SKM-1 (cell line): Measurements from ENCODE around the gene ILK.

ENCODE experiments used
- DNase-seq: peaks from one replicate; lab custom pipeline; 2025; ENCODE audit not compliant: unreplicated experiment; lab: John Stamatoyannopoulos, UW

Gene ILK

DNA sequence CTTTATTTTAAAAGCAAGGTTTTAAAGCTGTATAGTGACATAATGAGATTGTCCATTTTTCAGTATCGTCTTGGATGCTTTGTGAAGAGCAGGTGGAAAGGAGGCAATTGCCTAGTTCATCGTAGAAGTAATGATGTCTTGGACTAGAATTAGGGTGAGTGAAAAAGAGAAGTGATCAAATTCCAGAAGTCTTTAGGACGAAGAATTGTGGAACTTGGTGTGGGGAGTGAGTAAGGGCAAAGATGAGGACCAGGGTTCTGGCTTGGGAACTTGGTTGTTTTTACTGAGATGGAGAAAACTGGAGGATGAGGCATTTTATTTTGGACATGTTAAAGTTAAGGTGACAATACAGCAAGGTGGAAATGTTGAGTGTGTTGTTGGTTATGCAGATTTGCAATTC is 1.2 kb downstream of the ILK start:
- DNase-seq, result no peak

DNA sequence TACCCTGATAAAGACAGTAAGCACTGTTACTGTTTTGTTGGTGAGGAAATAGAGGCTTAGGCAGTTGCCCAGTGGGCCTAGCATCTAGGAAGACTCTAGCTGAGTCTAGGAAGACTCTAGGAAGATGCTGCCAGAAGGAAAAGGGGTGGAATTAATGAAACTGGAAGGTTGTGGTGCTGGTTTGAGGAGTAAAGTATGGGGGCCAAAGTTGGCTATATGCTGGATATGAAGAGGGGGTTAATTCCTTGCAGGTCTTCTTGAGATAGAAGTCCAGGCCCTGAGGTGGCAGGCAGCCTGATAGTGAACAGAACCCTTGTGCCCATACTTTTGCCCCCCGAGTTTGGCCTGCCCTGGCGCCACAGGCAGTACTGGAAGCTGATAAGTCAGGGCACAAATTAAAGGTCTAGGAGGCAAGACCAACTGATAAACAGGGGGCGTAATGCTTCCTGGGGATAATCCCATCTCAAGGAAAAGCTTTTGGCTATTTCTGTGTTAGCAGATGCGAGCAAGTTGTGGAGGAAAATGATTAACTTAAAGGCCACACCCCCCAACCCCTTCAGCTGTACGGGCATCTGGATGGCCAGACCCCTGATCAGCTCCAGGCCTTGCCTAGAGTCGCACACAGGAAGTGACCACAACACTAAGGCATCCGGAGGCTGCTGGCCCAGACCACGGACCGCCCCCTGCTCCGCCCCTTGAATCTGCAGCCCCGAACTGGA is 3.1 kb downstream of the ILK start:
- peak; percentile 4 for DNase-seq

DNA sequence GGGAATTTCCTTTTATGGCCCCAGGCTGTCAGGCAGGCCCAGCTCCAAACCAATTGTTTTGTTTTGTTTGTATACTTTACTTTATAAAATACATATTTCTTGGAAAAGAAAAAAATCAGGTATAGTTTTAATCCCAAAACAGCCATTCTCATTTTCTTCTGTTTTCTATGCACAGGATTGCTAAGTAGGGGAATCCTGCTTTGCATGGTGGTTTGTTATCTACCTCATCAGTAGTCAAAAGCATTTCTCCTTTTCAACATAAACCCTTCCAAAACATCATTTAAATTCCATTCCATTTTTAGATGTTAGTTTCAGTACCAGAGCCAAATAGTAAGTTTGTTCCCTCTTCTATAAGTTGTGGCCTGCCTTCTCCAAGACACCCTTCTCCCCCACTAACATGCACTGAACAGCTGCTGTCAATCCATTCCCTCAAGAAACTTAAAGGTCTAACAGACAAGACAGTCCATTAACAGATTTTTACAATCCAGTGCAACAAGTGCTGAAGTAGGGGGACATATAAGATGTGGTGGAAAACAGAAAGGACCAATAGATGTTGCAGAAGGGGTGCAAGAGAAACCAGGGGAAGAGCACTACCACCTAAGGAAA is 3.7 kb downstream of the ILK start:
- DNase-seq, result no peak

DNA sequence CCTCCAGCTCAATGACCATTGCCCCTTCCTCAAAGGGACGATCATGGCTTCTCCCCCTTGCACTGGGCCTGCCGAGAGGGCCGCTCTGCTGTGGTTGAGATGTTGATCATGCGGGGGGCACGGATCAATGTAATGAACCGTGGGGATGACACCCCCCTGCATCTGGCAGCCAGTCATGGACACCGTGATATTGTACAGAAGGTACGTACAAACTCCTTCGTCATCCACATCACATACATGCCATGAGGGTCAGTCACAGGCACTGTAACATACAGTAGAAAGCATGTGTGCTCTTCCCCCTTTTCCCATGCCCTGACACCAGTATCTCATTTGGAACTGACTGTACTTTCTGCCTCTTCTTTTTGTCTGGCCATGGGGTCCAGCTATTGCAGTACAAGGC is 4.4 kb downstream of the ILK start:
- DNase-seq, result no peak

DNA sequence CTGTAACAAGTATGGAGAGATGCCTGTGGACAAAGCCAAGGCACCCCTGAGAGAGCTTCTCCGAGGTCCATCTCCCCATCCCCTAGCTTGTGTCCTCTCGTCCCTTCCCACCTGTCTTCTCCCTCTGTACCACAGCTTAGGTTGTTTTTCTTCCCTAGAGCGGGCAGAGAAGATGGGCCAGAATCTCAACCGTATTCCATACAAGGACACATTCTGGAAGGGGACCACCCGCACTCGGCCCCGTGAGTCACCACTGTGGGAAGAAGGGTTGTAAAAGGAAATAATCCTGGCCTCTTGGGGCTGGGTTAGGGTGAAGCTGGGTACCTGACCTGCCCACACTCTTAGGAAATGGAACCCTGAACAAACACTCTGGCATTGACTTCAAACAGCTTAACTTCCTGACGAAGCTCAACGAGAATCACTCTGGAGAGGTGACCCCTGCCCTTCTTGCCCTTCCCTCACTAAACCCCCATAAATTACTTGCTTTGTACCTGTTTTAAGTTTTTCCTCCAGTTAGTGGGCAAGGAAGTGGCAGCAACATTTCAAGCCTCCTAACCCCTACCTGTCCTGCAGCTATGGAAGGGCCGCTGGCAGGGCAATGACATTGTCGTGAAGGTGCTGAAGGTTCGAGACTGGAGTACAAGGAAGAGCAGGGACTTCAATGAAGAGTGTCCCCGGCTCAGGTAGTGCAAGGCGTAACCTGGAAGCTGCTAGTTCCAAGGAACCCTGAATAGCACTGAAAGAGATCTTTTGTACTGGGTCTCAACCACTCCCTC is 5.3 kb downstream of the ILK start:
- DNase-seq, result no peak

DNA sequence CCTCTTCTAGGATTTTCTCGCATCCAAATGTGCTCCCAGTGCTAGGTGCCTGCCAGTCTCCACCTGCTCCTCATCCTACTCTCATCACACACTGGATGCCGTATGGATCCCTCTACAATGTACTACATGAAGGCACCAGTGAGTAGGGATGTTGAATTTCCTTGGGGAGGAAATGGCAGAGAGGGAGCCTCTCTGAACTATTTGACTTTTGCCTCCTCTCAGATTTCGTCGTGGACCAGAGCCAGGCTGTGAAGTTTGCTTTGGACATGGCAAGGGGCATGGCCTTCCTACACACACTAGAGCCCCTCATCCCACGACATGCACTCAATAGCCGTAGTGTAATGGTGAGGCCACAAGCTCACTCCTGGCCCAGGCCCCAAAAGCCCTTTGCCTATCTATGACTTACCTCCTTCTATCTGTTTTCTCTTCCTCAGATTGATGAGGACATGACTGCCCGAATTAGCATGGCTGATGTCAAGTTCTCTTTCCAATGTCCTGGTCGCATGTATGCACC is 6.0 kb downstream of the ILK start:
- DNase-seq, result no peak

DNA sequence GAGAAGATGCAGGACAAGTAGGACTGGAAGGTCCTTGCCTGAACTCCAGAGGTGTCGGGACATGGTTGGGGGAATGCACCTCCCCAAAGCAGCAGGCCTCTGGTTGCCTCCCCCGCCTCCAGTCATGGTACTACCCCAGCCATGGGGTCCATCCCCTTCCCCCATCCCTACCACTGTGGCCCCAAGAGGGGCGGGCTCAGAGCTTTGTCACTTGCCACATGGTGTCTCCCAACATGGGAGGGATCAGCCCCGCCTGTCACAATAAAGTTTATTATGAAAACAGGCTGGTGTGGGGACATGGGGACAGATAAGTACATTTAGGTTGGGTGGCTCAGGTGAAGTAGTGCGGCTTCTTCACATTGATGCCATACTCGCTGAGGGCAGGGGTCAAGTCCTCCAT is 7.0 kb downstream of the ILK start:
- no peak for DNase-seq

DNA sequence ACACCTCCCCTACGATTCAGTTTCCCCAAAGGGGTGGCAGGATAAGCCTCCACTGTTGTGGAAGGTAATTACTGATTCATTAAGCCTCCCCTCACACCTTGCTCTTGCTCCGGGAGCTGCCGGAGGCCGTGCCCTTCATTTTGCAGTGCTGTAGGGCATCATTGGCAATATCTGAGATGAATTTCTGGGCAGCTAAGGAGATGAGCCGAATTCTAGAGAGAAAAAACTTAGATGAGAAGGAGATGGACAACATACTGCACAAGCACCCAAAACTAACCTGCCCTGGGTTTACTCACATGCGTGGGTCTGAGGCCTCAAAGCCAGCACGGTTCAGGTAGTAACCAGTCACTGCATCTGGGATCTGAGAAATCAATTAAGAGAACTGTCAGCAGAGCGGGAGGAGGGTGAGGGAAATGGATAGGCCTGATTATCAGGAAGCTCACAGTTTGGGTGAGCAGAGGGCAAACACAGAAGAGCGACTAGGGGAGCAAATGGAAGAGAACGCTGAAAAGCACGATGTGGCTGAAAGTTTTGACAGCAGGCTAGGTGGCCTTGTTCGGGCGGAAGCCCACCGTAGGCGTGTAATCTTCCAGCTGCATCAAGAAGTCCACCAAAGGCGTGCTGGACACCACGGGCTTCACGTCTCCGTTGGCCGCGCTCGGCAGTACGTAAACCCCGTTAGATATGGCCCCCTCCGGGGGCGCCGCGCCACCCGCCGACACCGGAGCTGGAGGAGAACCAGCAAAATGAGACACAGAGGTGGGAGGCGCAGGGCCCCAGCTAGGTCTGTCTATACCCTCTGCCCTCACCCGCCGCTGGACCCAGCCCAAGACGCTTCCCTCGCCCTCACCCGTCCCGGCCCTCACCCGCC is 7.8 kb downstream of the ILK start:
- no peak for DNase-seq

DNA sequence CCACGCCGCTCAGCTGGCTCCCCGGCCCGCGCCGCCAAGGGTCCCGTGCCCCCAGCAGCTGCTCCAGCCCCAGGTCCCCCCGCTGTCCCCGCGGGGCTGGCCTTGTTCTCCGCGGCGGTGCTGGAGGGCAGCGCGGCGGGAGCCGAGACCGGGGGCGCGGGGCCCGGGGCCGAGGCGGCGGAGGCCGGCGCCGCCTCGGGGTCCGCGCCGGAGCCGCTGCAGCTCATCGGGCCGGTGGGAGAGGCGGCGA is 8.3 kb downstream of the ILK start:
- no peak for DNase-seq

DNA sequence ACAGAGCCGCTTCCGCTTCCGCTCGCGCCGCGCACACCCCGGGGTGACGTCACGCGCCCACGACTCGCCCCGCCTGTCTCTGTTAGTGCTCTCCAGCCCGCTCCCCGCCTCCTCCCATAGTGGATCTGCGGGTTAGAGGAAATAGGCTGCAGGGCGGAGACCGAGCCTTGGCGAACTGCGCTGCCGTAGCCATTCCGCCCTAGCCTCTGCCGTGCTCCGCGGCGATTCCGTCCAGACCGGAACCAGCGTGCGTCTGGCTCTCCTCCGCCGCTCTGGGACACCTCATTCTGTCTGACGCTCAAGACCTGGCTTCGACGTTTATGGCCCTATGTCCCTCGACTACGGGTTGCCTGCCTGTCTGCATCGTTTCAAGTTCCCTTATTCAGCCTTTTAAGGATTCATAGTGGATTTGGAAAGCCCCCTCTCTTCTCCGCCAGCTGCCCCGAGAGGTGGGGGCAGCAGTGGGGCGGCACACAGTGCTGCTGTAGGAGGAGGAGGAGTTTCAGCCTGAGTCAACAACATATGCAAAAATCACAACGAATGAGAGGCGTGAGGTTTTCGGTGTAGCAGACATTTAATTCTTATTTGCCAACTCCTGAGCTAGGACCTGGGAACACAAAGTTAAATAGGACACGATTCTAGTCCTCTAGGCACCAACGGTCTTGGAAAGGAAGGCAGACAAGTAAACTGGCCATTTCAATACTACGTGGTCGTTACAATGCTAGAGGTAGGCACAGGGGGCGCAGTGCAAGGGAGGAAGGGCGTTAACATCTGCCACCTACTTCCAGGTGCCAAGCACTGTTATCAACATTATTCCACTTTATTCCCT is 8.9 kb downstream of the ILK start, which contains the start of gene TAF10:
Gene TAF10, minus strand, starts transcription at position 4 of the 829 bp plus-strand sequence. CDS start 27 bp downstream, outside the sequence.
- peak; percentile 87 for DNase-seq

DNA sequence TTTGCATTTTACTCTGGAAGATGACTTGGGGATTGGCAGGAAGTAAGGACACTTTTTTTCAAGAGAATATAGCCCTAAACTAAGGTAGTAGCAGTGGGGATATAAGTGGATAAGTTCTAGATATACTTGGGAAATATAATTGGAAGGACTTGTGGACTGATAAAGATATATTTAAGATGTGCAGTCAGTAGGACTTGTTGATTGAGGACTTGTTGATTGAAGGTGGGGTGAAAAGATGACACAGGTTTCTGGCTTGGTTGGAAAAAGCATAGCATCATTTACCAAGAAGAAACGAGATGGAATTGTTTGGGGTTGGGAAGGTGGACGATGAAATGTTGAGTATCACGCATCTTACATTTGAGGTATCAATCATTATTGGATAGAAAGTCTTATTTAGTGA is 9.9 kb downstream of the ILK start:
- DNase-seq, result no peak

DNA sequence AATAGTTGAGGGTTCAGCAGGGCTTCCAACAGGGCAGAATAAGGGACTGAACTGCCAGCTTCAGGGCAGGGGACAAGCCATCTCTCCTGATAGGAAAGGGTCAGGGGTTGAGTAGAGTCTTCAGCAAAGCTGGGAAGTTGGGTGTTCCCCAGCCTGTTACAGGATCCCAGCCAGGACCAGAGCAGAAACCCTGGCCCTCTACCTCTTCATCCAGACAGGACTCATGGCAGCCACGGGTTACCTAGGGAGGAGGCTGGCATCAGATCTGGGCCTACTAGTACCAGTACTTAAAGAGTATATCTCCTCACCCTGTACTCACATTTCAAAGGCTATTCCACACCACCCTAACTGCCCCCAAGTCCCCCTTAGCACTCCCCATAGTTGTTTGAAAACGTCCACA is 10.9 kb downstream of the ILK start:
- no peak for DNase-seq

DNA sequence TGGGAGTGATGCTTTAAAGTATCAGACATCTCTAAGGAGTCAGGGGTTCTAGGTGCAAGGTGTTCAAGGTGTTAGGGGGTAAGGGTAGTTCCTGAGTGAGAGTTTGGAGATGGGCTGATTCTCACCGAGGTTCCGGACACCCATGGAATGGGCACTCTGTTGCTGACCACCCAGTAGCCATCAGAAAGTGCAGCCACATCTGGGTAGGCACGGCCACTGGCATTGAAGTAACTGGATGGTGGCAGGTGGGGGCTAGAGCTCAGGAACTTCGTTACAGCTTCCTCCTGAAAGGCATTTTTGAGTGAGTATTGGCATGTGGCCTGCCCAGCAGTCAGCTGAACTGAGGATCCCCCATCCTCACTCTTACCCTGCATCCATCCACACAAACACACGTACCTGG is 11.5 kb downstream of the ILK start:
- no peak for DNase-seq

DNA sequence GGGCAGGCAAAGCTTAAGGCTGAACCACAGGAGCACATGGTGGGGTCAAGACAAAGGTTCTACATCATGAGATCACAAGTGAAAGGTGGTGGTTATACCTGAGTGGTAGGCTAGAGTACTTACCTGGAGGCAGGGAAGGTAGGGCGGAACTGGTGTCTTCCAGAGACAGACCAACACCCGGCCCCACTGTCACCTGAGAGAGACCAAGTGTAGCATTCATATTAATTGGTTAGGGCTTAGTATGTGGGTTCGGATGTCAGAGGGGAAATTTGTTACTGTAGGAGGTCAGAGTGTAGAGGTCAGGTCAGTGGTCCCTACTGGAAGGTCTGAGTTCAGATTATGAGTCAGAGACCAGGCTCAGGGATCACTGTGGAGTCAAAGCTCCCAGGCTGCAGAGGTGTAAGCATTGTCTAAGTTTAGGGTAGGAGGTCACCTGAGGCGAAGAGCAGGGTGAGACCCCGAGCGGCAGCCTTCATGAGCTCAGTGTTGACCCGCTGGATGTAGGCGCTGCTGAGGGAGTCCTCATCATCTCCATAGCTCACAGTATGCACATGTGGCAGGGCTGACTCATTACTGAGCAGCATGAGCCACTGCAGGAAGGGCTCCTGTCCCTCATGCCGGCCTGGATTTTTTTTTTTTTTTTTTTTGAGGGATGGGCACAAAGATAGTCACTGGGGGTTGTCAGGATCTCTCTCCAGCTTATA is 12.5 kb downstream of the ILK start:
- no peak for DNase-seq

DNA sequence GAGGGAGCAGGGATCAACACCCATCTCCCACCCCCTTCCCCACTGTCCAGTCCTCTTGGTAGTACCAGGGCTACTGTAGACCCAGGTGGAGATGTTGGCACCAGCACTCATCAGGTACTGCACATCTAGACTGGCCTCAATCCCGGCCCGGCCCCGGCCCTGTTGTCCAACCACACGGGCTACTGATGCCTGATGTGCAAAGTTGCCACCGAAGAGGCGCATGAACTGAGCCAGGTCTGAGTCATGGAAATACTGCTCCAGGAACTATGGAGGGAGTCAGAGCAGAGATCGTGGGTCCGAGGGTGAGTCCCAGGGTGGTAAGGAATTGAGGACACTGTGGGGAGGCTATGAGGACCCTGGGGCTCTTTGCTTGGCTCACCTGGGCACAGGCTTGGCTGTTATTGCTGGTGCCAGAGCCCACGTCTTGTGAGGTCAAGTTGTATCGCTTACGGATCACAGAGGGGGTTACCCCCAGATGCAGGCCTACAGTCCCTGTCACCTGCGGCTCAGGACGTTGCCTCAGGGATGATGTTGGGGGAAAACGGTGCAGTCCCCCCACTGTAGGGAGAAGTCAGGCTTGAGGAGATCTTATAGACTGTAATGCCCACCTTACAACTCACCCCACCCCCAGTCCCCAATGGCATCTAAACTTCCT is 13.1 kb downstream of the ILK start:
- DNase-seq, result no peak

DNA sequence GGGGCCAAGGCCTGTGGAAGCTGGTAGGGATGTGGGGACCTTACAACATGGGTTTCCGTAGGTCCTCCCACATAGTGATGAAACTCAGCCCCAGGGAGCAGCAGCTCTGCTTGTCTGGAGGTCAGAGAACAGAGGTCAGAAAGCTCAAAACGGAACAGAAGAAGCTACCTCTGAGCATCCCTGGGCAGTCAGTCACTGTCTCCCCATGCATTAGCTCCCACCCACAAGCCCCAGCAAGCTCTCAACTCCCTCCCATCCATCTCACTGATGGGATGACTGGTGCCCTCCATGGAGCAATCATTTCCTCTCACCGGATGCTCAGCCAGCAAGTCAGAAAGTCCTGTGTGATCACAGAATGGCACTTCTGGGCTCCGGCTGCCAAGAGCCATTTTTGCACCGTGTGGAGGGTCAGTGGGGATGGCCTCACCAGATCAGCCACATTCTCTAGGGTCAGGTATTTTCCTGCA is 13.8 kb downstream of the ILK start:
- no peak for DNase-seq

DNA sequence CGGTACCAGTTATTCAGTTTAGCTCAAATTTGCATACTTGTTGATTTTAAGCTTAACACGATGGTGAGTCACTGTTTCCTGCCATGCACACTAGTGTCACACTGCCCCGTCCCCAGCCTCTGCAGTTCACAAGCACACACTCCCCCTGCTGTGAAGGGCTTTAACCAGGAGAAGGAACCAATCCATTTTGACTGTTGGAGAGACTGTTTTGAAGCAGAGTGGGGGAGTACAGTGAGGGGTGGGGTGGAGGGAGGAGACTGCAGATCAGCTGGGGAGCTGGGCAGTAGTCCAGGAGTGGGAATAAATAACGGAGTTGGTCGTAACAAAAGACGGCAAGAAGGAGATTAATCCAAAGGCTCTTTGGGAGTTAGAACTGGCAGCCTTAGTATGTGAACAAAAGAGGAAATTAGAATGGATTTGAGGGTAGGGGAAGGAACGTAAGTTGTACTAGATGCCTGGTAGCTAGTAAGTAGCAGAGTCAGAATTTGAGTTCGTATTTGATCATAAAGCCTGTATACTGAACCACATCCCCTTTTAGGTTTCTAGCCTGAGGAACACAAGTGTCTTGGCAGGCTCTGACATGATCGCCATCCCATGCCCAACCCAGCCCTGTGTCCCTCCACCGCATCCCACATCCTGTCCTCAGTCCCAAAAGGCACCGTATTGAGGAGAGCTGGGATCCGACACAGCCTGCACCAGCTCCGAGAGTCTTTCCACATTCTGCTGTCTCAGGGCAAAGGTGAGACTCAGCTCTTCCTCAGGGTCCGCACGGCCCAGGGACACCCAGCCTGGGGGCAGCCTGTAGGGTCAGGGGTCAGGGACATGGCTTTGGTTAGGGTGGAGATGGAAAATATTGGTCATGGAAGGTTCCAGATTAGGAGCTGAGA is 14.8 kb downstream of the ILK start:
- DNase-seq, result no peak
